SK-N-SH treated with all-trans-retinoic acid at 6 μM for 48 hours (cell line): ENCODE results near the gene MYLIP.
A peak's percentile ranks its signal among the peaks of the same experiment; 100 is the strongest.

Experiments used
- ATAC-seq: fragments of 200-7000 bp; cut with Tn5 transposase; 3 replicates; pipeline ENCODE4 v1.9.1; 2020; ENCODE audit warnings: mild to moderate bottlenecking, moderate library complexity
- ARNTL ChIP-seq: fragments of 450-650 bp; formaldehyde crosslinking; IDR thresholded peaks from 2 replicates; pipeline ENCODE4 v1.5.0; 2020; ENCODE audit warnings: low read depth, mild to moderate bottlenecking, moderate library complexity, borderline replicate concordance
- BACH2 ChIP-seq: fragments of 250-450 bp; sonication (Bioruptor Pico); IDR thresholded peaks from 2 replicates; pipeline ENCODE4 v1.9.0; 2021; ENCODE audit warnings: mild to moderate bottlenecking, borderline replicate concordance
- CREB5 ChIP-seq: fragments of 250-450 bp; sonication (Bioruptor Pico); IDR thresholded peaks from 2 replicates; pipeline ENCODE4 v1.5.1; 2020; ENCODE audit warnings: low read depth, mild to moderate bottlenecking, moderate library complexity
- CSRNP3 ChIP-seq: fragments of 250-450 bp; sonication (Bioruptor Pico); IDR thresholded peaks from 2 replicates; pipeline ENCODE4 v1.5.1; 2021; ENCODE audit warnings: mild to moderate bottlenecking, moderate library complexity
- ESRRG ChIP-seq: fragments of 250-450 bp; sonication (Bioruptor Pico); IDR thresholded peaks from 2 replicates; pipeline ENCODE4 v1.6.1; 2021; ENCODE audit warnings: mild to moderate bottlenecking
- GLIS3 ChIP-seq: fragments of 250-450 bp; sonication (Bioruptor Pico); IDR thresholded peaks from 2 replicates; pipeline ENCODE4 v1.5.0; 2020; ENCODE audit warnings: mild to moderate bottlenecking, moderate library complexity
- ISL1 ChIP-seq: fragments of 250-450 bp; sonication (Bioruptor Pico); IDR thresholded peaks from 2 replicates; pipeline ENCODE4 v2.1.2; 2022; ENCODE audit warnings: mild to moderate bottlenecking, moderate library complexity
- OSR1 ChIP-seq: fragments of 250-450 bp; sonication (Bioruptor Pico); IDR thresholded peaks from 2 replicates; pipeline ENCODE4 v1.8.0; 2022; ENCODE audit warnings: moderate library complexity, mild to moderate bottlenecking, inconsistent platforms
- PATZ1 ChIP-seq: fragments of 250-450 bp; sonication (Bioruptor Pico); IDR thresholded peaks from 2 replicates; pipeline ENCODE4 v1.8.0; 2020; ENCODE audit warnings: mild to moderate bottlenecking, moderate library complexity, borderline replicate concordance
- POU6F1 ChIP-seq: fragments of 250-450 bp; sonication (Bioruptor Pico); IDR thresholded peaks from 2 replicates; pipeline ENCODE4 v1.8.0; 2021; ENCODE audit warnings: low read depth, mild to moderate bottlenecking, moderate library complexity, borderline replicate concordance
- PPARA ChIP-seq: fragments of 250-450 bp; sonication (Bioruptor Pico); IDR thresholded peaks from 2 replicates; pipeline ENCODE4 v1.5.0; 2020; ENCODE audit warnings: mild to moderate bottlenecking, borderline replicate concordance
- RARB ChIP-seq: fragments of 250-450 bp; sonication (Bioruptor Pico); IDR thresholded peaks from 2 replicates; pipeline ENCODE4 v1.8.0; 2021; ENCODE audit warnings: mild to moderate bottlenecking, moderate library complexity
- SNAI2 ChIP-seq: fragments of 250-450 bp; sonication (Bioruptor Pico); IDR thresholded peaks from 2 replicates; pipeline ENCODE4 v1.5.0; 2020; ENCODE audit warnings: mild to moderate bottlenecking, moderate library complexity
- TCF4 ChIP-seq: fragments of 250-450 bp; sonication (Bioruptor Pico); IDR thresholded peaks from 2 replicates; pipeline ENCODE4 v1.8.0; 2021; ENCODE audit warnings: mild to moderate bottlenecking, moderate library complexity, borderline replicate concordance
- TOX ChIP-seq: fragments of 250-450 bp; sonication (Bioruptor Pico); IDR thresholded peaks from 2 replicates; pipeline ENCODE4 v1.8.0; 2021; ENCODE audit warnings: mild to moderate bottlenecking, moderate library complexity, borderline replicate concordance
- TSHZ2 ChIP-seq: fragments of 250-450 bp; sonication (Bioruptor Pico); IDR thresholded peaks from 2 replicates; pipeline ENCODE4 v1.5.0; 2020; ENCODE audit warnings: mild to moderate bottlenecking, moderate library complexity
- ZC3H10 ChIP-seq: fragments of 250-450 bp; sonication (Bioruptor Pico); IDR thresholded peaks from 2 replicates; pipeline ENCODE4 v1.5.1; 2021; ENCODE audit warnings: mild to moderate bottlenecking, moderate library complexity
- ZFP3 ChIP-seq: fragments of 250-450 bp; sonication (Bioruptor Pico); IDR thresholded peaks from 2 replicates; pipeline ENCODE4 v1.5.0; 2020; ENCODE audit warnings: mild to moderate bottlenecking, moderate library complexity
- ZFP30 ChIP-seq: fragments of 450-650 bp; formaldehyde crosslinking; IDR thresholded peaks from 2 replicates; pipeline ENCODE4 v1.5.0; 2022; ENCODE audit warnings: mild to moderate bottlenecking, moderate library complexity
- ZNF565 ChIP-seq: fragments of 450-650 bp; formaldehyde crosslinking; conservative IDR thresholded peaks from 2 replicates; pipeline ENCODE4 v1.5.0; 2020; ENCODE audit warnings: low read depth, mild to moderate bottlenecking, moderate library complexity
- ZNF70 ChIP-seq: fragments of 450-650 bp; formaldehyde crosslinking; IDR thresholded peaks from 2 replicates; pipeline ENCODE4 v1.5.0; 2020; ENCODE audit warnings: mild to moderate bottlenecking, moderate library complexity
- ZNF8 ChIP-seq: fragments of 450-650 bp; formaldehyde crosslinking; IDR thresholded peaks from 2 replicates; pipeline ENCODE4 v1.5.0; 2020; ENCODE audit warnings: mild to moderate bottlenecking, moderate library complexity

The MYLIP gene

GRCh38 chr6:16136621-16137450, 8.0 kb downstream of the MYLIP start:
- no peak for TF ChIP-seq BACH2 (CRISPR knock-in tag)
- TF ChIP-seq TCF4 (CRISPR knock-in tag): no peak
- no peak for TF ChIP-seq ZFP3 (CRISPR knock-in tag)
- peak; percentile 89 for TF ChIP-seq TOX (CRISPR knock-in tag)
- peak; percentile 86; the same call in 1 of the 2 replicates for TF ChIP-seq RARB (CRISPR knock-in tag)
- peak; percentile 97 for TF ChIP-seq ZC3H10 (CRISPR knock-in tag)
- TF ChIP-seq ZNF565 (CRISPR knock-in tag): no peak
- 0 out of 2 replicates have a peak, but pooled peaks have one; percentile 12 for TF ChIP-seq CREB5 (CRISPR knock-in tag)
- no peak for TF ChIP-seq OSR1
- peak; percentile 53; the same call in 1 of the 2 replicates for TF ChIP-seq POU6F1
- no peak for TF ChIP-seq PPARA (CRISPR knock-in tag)
- TF ChIP-seq TSHZ2 (CRISPR knock-in tag): no peak
- TF ChIP-seq ESRRG (CRISPR knock-in tag): no peak
- peak; percentile 41; the same call in 1 of the 2 replicates for TF ChIP-seq GLIS3
- TF ChIP-seq SNAI2 (CRISPR knock-in tag): no peak
- peak; percentile 81 for TF ChIP-seq PATZ1 (CRISPR knock-in tag)
- TF ChIP-seq ARNTL (CRISPR knock-in tag): no peak
- TF ChIP-seq ISL1 (CRISPR knock-in tag): peak; percentile 87
- TF ChIP-seq ZNF8: no peak
- TF ChIP-seq, all 23 proteins: peak for 8
- ATAC-seq: peak; percentile 92

- TF ChIP-seq ZNF70 (CRISPR knock-in tag) (no peak), CSRNP3 (no peak), ESRRG (CRISPR knock-in tag) (no peak), OSR1 (no peak), BACH2 (CRISPR knock-in tag) (no peak), TSHZ2 (CRISPR knock-in tag) (no peak), RARB (CRISPR knock-in tag) (no peak), ZFP30 (CRISPR knock-in tag) (no peak), TCF4 (CRISPR knock-in tag) (no peak), ZC3H10 (CRISPR knock-in tag) (no peak), ZNF8 (no peak), CREB5 (CRISPR knock-in tag) (no peak), ZFP3 (CRISPR knock-in tag) (no peak)
- peak; percentile 66 for ATAC-seq
Measured at GRCh38 chr6:16137451-16137801, 8.5 kb downstream of the MYLIP start.
